HL-60 (cell line): ENCODE results near the gene RGS7.

ENCODE experiments used
- DNase-seq, 2 experiments: peaks; one replicate each; pipeline ENCODE4 v3.0.0-alpha.2; 2010 to 2020; ENCODE audit warnings: low read depth in 1 of 2, low spot score in 1 of 2
- H3K27ac ChIP-seq: fragments of 250-450 bp; sonication (Bioruptor Pico); replicated peaks from 2 replicates; pipeline ENCODE4 v1.5.1; 2020; ENCODE audit warnings: mild to moderate bottlenecking, moderate library complexity
- H3K27me3 ChIP-seq: fragments of 250-450 bp; sonication (Bioruptor Pico); 2 replicates; pipeline ENCODE4 v1.5.1; 2021; ENCODE audit warnings: mild to moderate bottlenecking, moderate library complexity; ENCODE audit not compliant: insufficient read depth, poor library complexity, severe bottlenecking
- H3K4me3 ChIP-seq: replicated peaks from 2 replicates; pipeline ENCODE4 v1.5.1; 2011; ENCODE audit warnings: mild to moderate bottlenecking, control low read depth, low read length; ENCODE audit not compliant: insufficient read depth
- CTCF ChIP-seq: IDR thresholded peaks from one replicate; pipeline ENCODE4 v1.5.1; 2011; ENCODE audit warnings: low read length, control low read depth, inconsistent platforms; ENCODE audit not compliant: insufficient read depth
- GABPA ChIP-seq: IDR thresholded peaks from 2 replicates; pipeline ENCODE4 v1.6.1; 2012; ENCODE audit warnings: low read depth
- POLR2AphosphoS5 ChIP-seq: IDR thresholded peaks from 2 replicates; pipeline ENCODE4 v1.6.1; 2012; ENCODE audit warnings: low read depth
- REST ChIP-seq: IDR thresholded peaks from 2 replicates; pipeline ENCODE4 v1.6.1; 2012; ENCODE audit warnings: low read depth; ENCODE audit not compliant: insufficient replicate concordance
- SPI1 ChIP-seq: IDR thresholded peaks from 2 replicates; pipeline ENCODE4 v1.6.1; 2012; ENCODE audit warnings: low read depth, mild to moderate bottlenecking, borderline replicate concordance

The RGS7 gene

GRCh38 chr1:240803151-240803550 lies 553.9 kb downstream of the RGS7 start:
- Histone ChIP-seq H3K27me3 (no peaks in the 10 kb centered on the region), H3K27ac (no peak overlapping the region), H3K4me3 (no peak overlapping the region)
- DNase-seq = no peak
- no peak for TF ChIP-seq SPI1
- TF ChIP-seq GABPA = no peak
- no peak for TF ChIP-seq CTCF

GRCh38 chr1:240802271-240802670 lies 554.7 kb downstream of the RGS7 start:
- no peak overlapping the region for H3K27ac ChIP-seq

GRCh38 chr1:240801442-240801841 lies 555.6 kb downstream of the RGS7 start:
- DNase-seq = no peak
- Histone ChIP-seq H3K27me3 (no peaks in the 10 kb centered on the region), H3K4me3 (no peak overlapping the region), H3K27ac (no peak overlapping the region)
- TF ChIP-seq CTCF = no peak
- TF ChIP-seq POLR2AphosphoS5 = no peak
- TF ChIP-seq SPI1 = no peak
- TF ChIP-seq REST = no peak
- TF ChIP-seq GABPA = no peak

More at GRCh38 chr1:240802271-240802670, 554.7 kb downstream of the RGS7 start:
- Histone ChIP-seq H3K27me3 (no peaks in the 10 kb centered on the region), H3K4me3 (no peak overlapping the region)
- no peak for DNase-seq
- TF ChIP-seq POLR2AphosphoS5 (no peak), SPI1 (no peak), REST (no peak), CTCF (no peak), GABPA (no peak)

GRCh38 chr1:240800291-240800690 lies 556.7 kb downstream of the RGS7 start:
- TF ChIP-seq CTCF = no peak
- TF ChIP-seq REST = no peak
- TF ChIP-seq SPI1 = no peak
- TF ChIP-seq POLR2AphosphoS5 = no peak
- no peak for TF ChIP-seq GABPA
- H3K4me3 ChIP-seq = no peak overlapping the region
- H3K27me3 ChIP-seq = no peaks in the 10 kb centered on the region
- DNase-seq = no peak
- H3K27ac ChIP-seq = no peak overlapping the region
